ENCODE data around the gene FEZ2. TPM values are rescaled to one million over a fixed set of nuclear protein-coding genes. Genes with fewer than 3 reads are reported as not detected.

FEZ2 gene
- total RNA-seq, 1 donor from 2014 or later: 60.4 TPM

- no peak for TF ChIP-seq CTCF (conservative IDR thresholded peaks at IDR 0.05; ENCODE audit: low read depth, low read length)
- H3K4me3 ChIP-seq (ENCODE audit: low read depth, low read length): no peak overlapping the region
- no peak for DNase-seq (ENCODE audit: low read depth)
These were observed 81.7 kb downstream of the FEZ2 start for GRCh38 chr2:36516136-36516870.

GRCh38 chr2:36515538-36515937 lies 82.4 kb downstream of the FEZ2 start:
- no peak for DNase-seq (ENCODE audit: low read depth)
- no peak overlapping the region for H3K4me3 ChIP-seq (ENCODE audit: low read depth, low read length)
- TF ChIP-seq CTCF (conservative IDR thresholded peaks at IDR 0.05; ENCODE audit: low read depth, low read length): no peak

GRCh38 chr2:36513661-36514060 lies 84.3 kb downstream of the FEZ2 start:
- no peak overlapping the region for H3K4me3 ChIP-seq (ENCODE audit: low read depth, low read length)
- no peak for DNase-seq (ENCODE audit: low read depth)
- no peak for TF ChIP-seq CTCF (conservative IDR thresholded peaks at IDR 0.05; ENCODE audit: low read depth, low read length)

GRCh38 chr2:36512705-36513104 lies 85.3 kb downstream of the FEZ2 start:
- DNase-seq (ENCODE audit: low read depth): no peak
- TF ChIP-seq CTCF (conservative IDR thresholded peaks at IDR 0.05; ENCODE audit: low read depth, low read length): no peak
- H3K4me3 ChIP-seq (ENCODE audit: low read depth, low read length): no peak overlapping the region

- TF ChIP-seq CTCF (conservative IDR thresholded peaks at IDR 0.05; ENCODE audit: low read depth, low read length): no peak
- no peak overlapping the region for H3K4me3 ChIP-seq (ENCODE audit: low read depth, low read length)
- DNase-seq (ENCODE audit: low read depth): no peak
These were observed 85.9 kb downstream of the FEZ2 start for GRCh38 chr2:36511858-36512603.

GRCh38 chr2:36509075-36509474 lies 88.9 kb downstream of the FEZ2 start:
- no peak for TF ChIP-seq CTCF (conservative IDR thresholded peaks at IDR 0.05; ENCODE audit: low read depth, low read length)
- no peak for DNase-seq (ENCODE audit: low read depth)
- H3K4me3 ChIP-seq (ENCODE audit: low read depth, low read length): no peak overlapping the region

Data from epithelial cell of proximal tubule (primary cell).